Measurements from ENCODE around the gene HS6ST3. TPM values are rescaled to one million over a fixed set of nuclear protein-coding genes. Genes with fewer than 3 reads are reported as not detected.

The HS6ST3 gene
- total RNA-seq, 1 experiment from 2014 or later = 0.03 TPM

GRCh38 chr13:96690998-96691397 lies 601.1 kb downstream of the HS6ST3 start:
- in situ Hi-C loops (cut with HindIII; ENCODE audit: low pct_unique_long_range_greater_than_20kb, low sequenced_read_pairs) = no loop called here
- DNase-seq (ENCODE audit: low read depth, low spot score) = no peak

- in situ Hi-C loops (cut with HindIII; ENCODE audit: low pct_unique_long_range_greater_than_20kb, low sequenced_read_pairs) = no loop called here
- no peak for DNase-seq (ENCODE audit: low read depth, low spot score)
Observed at GRCh38 chr13:96696389-96696900, 606.5 kb downstream of the HS6ST3 start.

- in situ Hi-C loops (cut with HindIII; ENCODE audit: low pct_unique_long_range_greater_than_20kb, low sequenced_read_pairs) = no loop called here
- no peak for DNase-seq (ENCODE audit: low read depth, low spot score)
Observed at GRCh38 chr13:96700657-96701056, 610.8 kb downstream of the HS6ST3 start.

DNA sequence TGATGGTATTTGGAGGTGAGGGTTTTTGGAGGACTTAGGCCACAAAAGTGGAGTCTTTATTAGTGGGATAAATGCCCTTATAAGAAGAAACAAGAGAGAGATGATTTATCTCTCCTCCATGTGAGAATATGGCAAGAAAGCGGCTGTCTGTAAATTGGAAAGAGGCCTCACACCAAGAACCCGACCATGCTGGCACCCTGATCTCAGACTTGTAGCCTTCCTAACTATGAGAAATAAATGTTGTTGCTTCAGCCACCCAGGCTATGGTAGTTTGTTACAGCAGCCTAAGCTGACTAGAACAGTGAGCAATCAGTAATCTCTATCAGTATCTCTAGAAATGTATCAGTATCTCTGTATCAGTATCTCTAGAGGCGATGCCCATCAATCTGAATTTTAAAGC lies 617.2 kb downstream of the HS6ST3 start:
- in situ Hi-C loops (cut with HindIII; ENCODE audit: low pct_unique_long_range_greater_than_20kb, low sequenced_read_pairs) = no loop called here
- DNase-seq (ENCODE audit: low read depth, low spot score) = no peak

DNA sequence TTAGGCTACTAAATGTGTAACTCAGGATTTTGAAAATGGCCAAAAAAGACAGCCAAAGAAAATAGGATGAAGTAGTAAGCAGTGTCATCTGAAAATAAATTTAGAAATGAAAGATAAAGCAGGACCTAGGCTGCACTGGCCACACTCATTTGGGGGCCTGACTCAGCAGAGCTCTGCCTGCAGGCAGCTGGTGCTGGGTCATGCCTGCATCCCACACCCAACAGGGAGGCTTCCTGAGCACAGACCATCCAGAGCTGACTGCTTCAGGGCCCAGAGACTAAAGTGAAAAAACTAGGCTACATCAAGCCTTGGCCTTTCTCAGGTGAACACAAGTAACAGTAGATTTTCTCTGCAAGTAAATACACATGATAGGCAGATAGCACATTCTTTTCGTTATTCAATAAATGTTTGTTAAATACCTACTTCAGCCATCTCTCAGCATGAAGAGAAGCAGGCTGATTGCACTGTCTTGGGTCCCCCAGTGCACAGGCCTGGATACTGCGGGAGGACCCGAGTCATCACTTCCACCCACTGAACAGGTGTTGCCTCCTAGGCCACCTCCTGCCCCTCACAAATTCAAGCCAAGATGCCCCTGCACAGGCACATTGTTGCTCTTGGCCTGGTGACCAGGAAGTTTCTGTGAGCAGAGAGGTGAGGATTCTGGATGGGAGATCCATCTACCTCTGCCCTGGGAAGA lies 620.4 kb downstream of the HS6ST3 start:
- in situ Hi-C loops (cut with HindIII; ENCODE audit: low pct_unique_long_range_greater_than_20kb, low sequenced_read_pairs) = no loop called here
- no peak for DNase-seq (ENCODE audit: low read depth, low spot score)

GRCh38 chr13:96720446-96720845 lies 630.5 kb downstream of the HS6ST3 start:
- in situ Hi-C loops (cut with HindIII; ENCODE audit: low pct_unique_long_range_greater_than_20kb, low sequenced_read_pairs) = no loop called here
- no peak for DNase-seq (ENCODE audit: low read depth, low spot score)

DNA sequence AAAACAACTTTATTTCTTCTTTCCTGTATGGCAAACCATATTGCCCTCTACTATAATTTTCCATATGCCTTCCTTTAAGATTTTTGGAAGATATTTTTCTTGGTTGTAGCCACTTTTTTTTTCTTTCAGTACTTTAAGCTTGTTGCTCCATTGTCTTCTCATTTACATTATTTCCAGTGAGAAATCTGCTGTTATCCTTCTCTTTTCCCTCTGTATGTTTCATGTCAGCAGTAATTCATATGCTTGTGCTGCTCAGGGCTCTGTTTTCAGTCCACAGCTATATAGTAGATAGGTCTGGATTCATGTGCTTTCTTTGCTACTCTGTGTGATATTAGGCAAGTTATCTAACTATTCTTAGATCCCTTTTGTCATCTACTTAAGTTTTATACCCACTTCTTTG lies 636.7 kb downstream of the HS6ST3 start:
- no peak for DNase-seq (ENCODE audit: low read depth, low spot score)
- in situ Hi-C loops (cut with HindIII; ENCODE audit: low pct_unique_long_range_greater_than_20kb, low sequenced_read_pairs) = no loop called here

DNA sequence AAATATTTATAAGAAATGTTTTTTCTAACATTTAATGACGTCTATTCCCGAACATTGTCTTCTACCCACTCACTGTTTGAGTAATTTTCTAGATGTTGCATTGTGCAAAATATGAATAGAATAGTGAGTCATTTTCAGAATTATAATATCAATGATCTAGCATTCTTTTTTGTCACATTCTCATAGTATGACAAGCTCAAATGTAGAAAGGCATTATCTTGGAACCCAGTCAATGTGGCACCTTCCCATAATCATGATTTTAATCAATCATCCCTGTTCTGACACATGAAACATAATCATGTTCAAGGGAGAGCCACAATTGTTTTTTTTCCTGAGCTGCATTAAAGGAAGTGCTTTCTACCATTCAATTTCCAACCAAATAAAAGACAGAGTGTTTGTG lies 638.6 kb downstream of the HS6ST3 start:
- in situ Hi-C loops (cut with HindIII; ENCODE audit: low pct_unique_long_range_greater_than_20kb, low sequenced_read_pairs) = no loop called here
- DNase-seq (ENCODE audit: low read depth, low spot score) = no peak

DNA sequence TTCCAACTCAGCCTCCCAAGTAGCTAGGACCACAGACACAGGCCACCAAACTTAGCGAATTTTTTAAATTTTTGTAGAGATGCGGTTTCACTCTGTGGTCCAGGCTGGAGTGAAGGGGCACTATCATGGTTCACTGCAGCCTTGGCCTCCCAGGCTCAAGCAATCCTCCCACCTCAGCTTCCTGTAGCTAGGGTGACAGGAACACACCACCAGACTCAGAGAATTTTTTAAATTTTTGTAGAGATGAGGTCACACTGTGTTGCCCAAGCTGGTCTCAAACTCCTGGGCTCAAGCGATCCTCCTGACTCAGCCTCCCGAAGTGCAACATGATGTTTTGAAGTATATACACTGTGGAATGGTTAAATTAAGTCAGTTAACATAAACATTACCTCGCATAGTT lies 640.8 kb downstream of the HS6ST3 start:
- in situ Hi-C loops (cut with HindIII; ENCODE audit: low pct_unique_long_range_greater_than_20kb, low sequenced_read_pairs) = no loop called here
- no peak for DNase-seq (ENCODE audit: low read depth, low spot score)

- in situ Hi-C loops (cut with HindIII; ENCODE audit: low pct_unique_long_range_greater_than_20kb, low sequenced_read_pairs) = no loop called here
- DNase-seq (ENCODE audit: low read depth, low spot score) = no peak
Observed at GRCh38 chr13:96734499-96734898, 644.6 kb downstream of the HS6ST3 start.

- no peak for DNase-seq (ENCODE audit: low read depth, low spot score)
- in situ Hi-C loops (cut with HindIII; ENCODE audit: low pct_unique_long_range_greater_than_20kb, low sequenced_read_pairs) = no loop called here
Observed at GRCh38 chr13:96741779-96742178, 651.9 kb downstream of the HS6ST3 start.

- DNase-seq (ENCODE audit: low read depth, low spot score) = no peak
- in situ Hi-C loops (cut with HindIII; ENCODE audit: low pct_unique_long_range_greater_than_20kb, low sequenced_read_pairs) = no loop called here
Observed at GRCh38 chr13:96743296-96744089, 653.6 kb downstream of the HS6ST3 start.

GRCh38 chr13:96744367-96745331 lies 654.7 kb downstream of the HS6ST3 start:
- in situ Hi-C loops (cut with HindIII; ENCODE audit: low pct_unique_long_range_greater_than_20kb, low sequenced_read_pairs) = no loop called here
- DNase-seq (ENCODE audit: low read depth, low spot score) = no peak

- in situ Hi-C loops (cut with HindIII; ENCODE audit: low pct_unique_long_range_greater_than_20kb, low sequenced_read_pairs) = no loop called here
- no peak for DNase-seq (ENCODE audit: low read depth, low spot score)
Observed at GRCh38 chr13:96746886-96747285, 657.0 kb downstream of the HS6ST3 start.

DNA sequence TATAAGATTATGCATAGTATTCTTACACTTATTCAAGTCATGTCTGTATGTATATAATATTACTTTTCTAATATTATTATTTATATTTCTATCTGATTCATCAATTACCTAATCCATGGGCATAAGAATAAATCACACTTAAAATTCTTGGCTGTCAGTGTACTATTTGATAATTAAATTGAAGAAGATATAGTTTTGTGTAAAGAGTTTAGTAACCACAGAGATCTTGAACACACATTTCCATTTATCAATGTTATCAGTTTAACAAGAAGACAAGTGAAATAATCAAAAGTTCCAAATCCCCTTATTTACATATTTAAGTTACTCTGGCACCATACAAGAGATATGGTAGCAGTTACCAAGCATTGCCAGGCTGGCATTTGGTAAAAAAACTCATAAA lies 659.9 kb downstream of the HS6ST3 start:
- DNase-seq (ENCODE audit: low read depth, low spot score) = no peak
- in situ Hi-C loops (cut with HindIII; ENCODE audit: low pct_unique_long_range_greater_than_20kb, low sequenced_read_pairs) = no loop called here

GRCh38 chr13:96751089-96751488 lies 661.2 kb downstream of the HS6ST3 start:
- no peak for DNase-seq (ENCODE audit: low read depth, low spot score)
- in situ Hi-C loops (cut with HindIII; ENCODE audit: low pct_unique_long_range_greater_than_20kb, low sequenced_read_pairs) = no loop called here

DNA sequence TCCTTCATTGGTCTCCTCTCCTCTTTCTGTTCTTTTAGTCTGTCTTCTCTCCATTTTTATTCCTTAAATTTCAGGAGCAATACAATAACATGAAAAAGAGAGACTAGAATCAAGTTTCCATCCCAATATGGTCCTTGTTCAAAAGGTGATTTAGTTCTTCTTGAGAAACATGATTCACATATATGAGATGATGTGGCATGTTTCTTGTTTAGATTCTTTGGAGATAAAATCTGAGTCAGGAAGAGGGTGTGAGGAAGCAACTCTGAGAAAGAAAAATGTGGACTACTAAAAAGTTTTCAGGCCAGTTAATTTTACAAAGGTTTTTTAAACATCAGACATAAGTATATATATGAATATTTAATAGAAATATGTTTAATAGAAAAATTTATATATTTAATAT lies 673.0 kb downstream of the HS6ST3 start:
- in situ Hi-C loops (cut with HindIII; ENCODE audit: low pct_unique_long_range_greater_than_20kb, low sequenced_read_pairs) = no loop called here
- DNase-seq (ENCODE audit: low read depth, low spot score) = no peak

GRCh38 chr13:96766306-96766705 lies 676.4 kb downstream of the HS6ST3 start:
- in situ Hi-C loops (cut with HindIII; ENCODE audit: low pct_unique_long_range_greater_than_20kb, low sequenced_read_pairs) = no loop called here
- no peak for DNase-seq (ENCODE audit: low read depth, low spot score)
